HepG2 (cell line): ENCODE results near the gene ECHDC1. TPM values are rescaled to one million over a fixed set of nuclear protein-coding genes. Genes with fewer than 3 reads are reported as not detected.

Experiments
- ADNP ChIP-seq: sonication (generic); formaldehyde crosslinking; IDR thresholded peaks from 2 replicates; pipeline ENCODE4 v1.4.0; 2020; ENCODE audit warnings: missing genetic modification reagents
- CREB1 ChIP-seq, 2 experiments: fragments of 450-650 bp in 1 of 2; IDR thresholded peaks; 2 replicates each; pipeline ENCODE4 v1.6.1; 2016 to 2017; ENCODE audit warnings: control low read depth in 1 of 2, mild to moderate bottlenecking in 1 of 2, missing compliant biosample characterization in 1 of 2, missing genetic modification characterization in 1 of 2
- DZIP1 ChIP-seq: sonication (generic); formaldehyde crosslinking; IDR thresholded peaks from 2 replicates; pipeline ENCODE4 v1.5.0; 2020; ENCODE audit warnings: mild to moderate bottlenecking, missing genetic modification reagents
- KDM1A ChIP-seq: IDR thresholded peaks from 2 replicates; pipeline ENCODE4 v1.6.1; 2016; ENCODE audit warnings: missing compliant biosample characterization
- NR2F1 ChIP-seq, 2 experiments: fragments of 450-650 bp in 1 of 2; formaldehyde crosslinking in 1 of 2; IDR thresholded peaks; 2 replicates each; pipeline versions ENCODE4 v1.5.0 to v1.6.1; 2016 to 2020; ENCODE audit warnings: mild to moderate bottlenecking in 1 of 2, missing compliant biosample characterization in 1 of 2, missing genetic modification reagents in 1 of 2, moderate library complexity in 1 of 2
- PRMT3 ChIP-seq: sonication (generic); formaldehyde crosslinking; IDR thresholded peaks from 2 replicates; pipeline ENCODE4 v1.8.1; 2022; ENCODE audit warnings: low read depth, mild to moderate bottlenecking, moderate library complexity, missing genetic modification reagents, borderline replicate concordance
- SAFB2 ChIP-seq: sonication (generic); formaldehyde crosslinking; IDR thresholded peaks from 2 replicates; pipeline ENCODE4 v1.5.1; 2020; ENCODE audit warnings: missing genetic modification reagents, low read depth, mild to moderate bottlenecking, borderline replicate concordance
- SMAD3 ChIP-seq: sonication (generic); formaldehyde crosslinking; IDR thresholded peaks from 2 replicates; pipeline ENCODE4 v1.4.0; 2020; ENCODE audit warnings: missing genetic modification reagents
- SMARCE1 ChIP-seq: fragments of 450-650 bp; IDR thresholded peaks from 2 replicates; pipeline ENCODE4 v1.6.1; 2017; ENCODE audit warnings: borderline replicate concordance
- WIZ ChIP-seq: sonication (generic); formaldehyde crosslinking; IDR thresholded peaks from 2 replicates; pipeline ENCODE4 v1.5.1; 2020; ENCODE audit warnings: mild to moderate bottlenecking, missing genetic modification reagents
- ZBTB25 ChIP-seq: IDR thresholded peaks from 2 replicates; pipeline ENCODE4 v1.6.1; 2018; ENCODE audit warnings: missing genetic modification reagents
- ZFP82 ChIP-seq: sonication (generic); formaldehyde crosslinking; IDR thresholded peaks from 2 replicates; pipeline ENCODE4 v1.5.1; 2020; ENCODE audit warnings: mild to moderate bottlenecking, missing genetic modification reagents, borderline replicate concordance
- ZNF460 ChIP-seq: sonication (generic); formaldehyde crosslinking; IDR thresholded peaks from 2 replicates; pipeline ENCODE4 v1.5.1; 2020; ENCODE audit warnings: missing genetic modification reagents, mild to moderate bottlenecking, borderline replicate concordance
- ZNF503 ChIP-seq: sonication (generic); formaldehyde crosslinking; IDR thresholded peaks from 2 replicates; pipeline ENCODE4 v1.4.0; 2020; ENCODE audit warnings: missing genetic modification reagents
- ZNF558 ChIP-seq: sonication (generic); formaldehyde crosslinking; IDR thresholded peaks from 2 replicates; pipeline ENCODE4 v1.9.0; 2022; ENCODE audit warnings: mild to moderate bottlenecking, missing genetic modification reagents, borderline replicate concordance
- polyA plus RNA-seq, 8 experiments: library from polyadenylated mRNA; depleted of rRNA in 3 of 8; stranded (reverse) in 7 of 8; unstranded in 1 of 8; fragments of >200 nt; fragmentation: Illumina TruSeq in 4 of 8; extraction: Trizol in 4 of 8; gene quantifications; 2 replicates each; pipeline versions ENCODE4 v1.2.1 to v1.2.3, GENCODE V29; 2011 to 2016; ENCODE audit warnings: low read depth in 4 of 8, missing spikeins in 1 of 8, mixed read lengths in 1 of 8; ENCODE audit not compliant: insufficient read depth in 1 of 8
- total RNA-seq, 5 experiments: library from RNA; depleted of rRNA; stranded (reverse); fragments of >200 nt; fragmentation: Illumina TruSeq; extraction: Trizol; gene quantifications; 2 replicates each; pipeline ENCODE4 v1.2.3, GENCODE V29; 2016; ENCODE audit warnings: low read depth in 1 of 5
- TF ChIP-seq, protein P1 (sequence below): sonication (generic); formaldehyde crosslinking; conservative IDR thresholded peaks from 2 replicates; pipeline ENCODE4 v1.4.0; 2020; ENCODE audit warnings: mild to moderate bottlenecking, missing genetic modification reagents, moderate library complexity
- TF ChIP-seq, protein P2 (sequence below): conservative IDR thresholded peaks from 2 replicates; pipeline ENCODE4 v1.6.1; 2018; ENCODE audit warnings: missing genetic modification reagents
- TF ChIP-seq, protein P3 (sequence below): IDR thresholded peaks from 2 replicates; pipeline ENCODE4 v1.6.1; 2012; ENCODE audit warnings: inconsistent platforms

ECHDC1 gene
- total and polyA plus RNA-seq, 2 of the 13 experiments (the other 11 are each of a cell fraction or from before 2014, with no cell fraction given): 32.8 to 98.1 TPM

- TF ChIP-seq, protein P1, sequence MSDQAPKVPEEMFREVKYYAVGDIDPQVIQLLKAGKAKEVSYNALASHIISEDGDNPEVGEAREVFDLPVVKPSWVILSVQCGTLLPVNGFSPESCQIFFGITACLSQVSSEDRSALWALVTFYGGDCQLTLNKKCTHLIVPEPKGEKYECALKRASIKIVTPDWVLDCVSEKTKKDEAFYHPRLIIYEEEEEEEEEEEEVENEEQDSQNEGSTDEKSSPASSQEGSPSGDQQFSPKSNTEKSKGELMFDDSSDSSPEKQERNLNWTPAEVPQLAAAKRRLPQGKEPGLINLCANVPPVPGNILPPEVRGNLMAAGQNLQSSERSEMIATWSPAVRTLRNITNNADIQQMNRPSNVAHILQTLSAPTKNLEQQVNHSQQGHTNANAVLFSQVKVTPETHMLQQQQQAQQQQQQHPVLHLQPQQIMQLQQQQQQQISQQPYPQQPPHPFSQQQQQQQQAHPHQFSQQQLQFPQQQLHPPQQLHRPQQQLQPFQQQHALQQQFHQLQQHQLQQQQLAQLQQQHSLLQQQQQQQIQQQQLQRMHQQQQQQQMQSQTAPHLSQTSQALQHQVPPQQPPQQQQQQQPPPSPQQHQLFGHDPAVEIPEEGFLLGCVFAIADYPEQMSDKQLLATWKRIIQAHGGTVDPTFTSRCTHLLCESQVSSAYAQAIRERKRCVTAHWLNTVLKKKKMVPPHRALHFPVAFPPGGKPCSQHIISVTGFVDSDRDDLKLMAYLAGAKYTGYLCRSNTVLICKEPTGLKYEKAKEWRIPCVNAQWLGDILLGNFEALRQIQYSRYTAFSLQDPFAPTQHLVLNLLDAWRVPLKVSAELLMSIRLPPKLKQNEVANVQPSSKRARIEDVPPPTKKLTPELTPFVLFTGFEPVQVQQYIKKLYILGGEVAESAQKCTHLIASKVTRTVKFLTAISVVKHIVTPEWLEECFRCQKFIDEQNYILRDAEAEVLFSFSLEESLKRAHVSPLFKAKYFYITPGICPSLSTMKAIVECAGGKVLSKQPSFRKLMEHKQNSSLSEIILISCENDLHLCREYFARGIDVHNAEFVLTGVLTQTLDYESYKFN (CRISPR knock-in tag): no peak
- TF ChIP-seq SMARCE1 (no peak), DZIP1 (no peak; the same call in 1 of the 2 replicates), ADNP (CRISPR knock-in tag) (no peak), CREB1 (IDR thresholded peaks at IDR 0.05) (no peak), CREB1 (CRISPR knock-in tag; IDR thresholded peaks at IDR 0.05) (peak; percentile 56; the same call in 1 of the 2 replicates), ZFP82 (CRISPR knock-in tag) (no peak), ZNF558 (0 out of 2 replicates have a peak, but pooled peaks have one; percentile 11), NR2F1 (CRISPR knock-in tag; IDR thresholded peaks at IDR 0.05) (no peak), SAFB2 (CRISPR knock-in tag) (no peak), PRMT3 (CRISPR knock-in tag) (no peak), ZNF503 (no peak), SMAD3 (CRISPR knock-in tag) (no peak), WIZ (no peak), ZBTB25 (CRISPR knock-in tag) (peak; percentile 18; the same call in 1 of the 2 replicates), KDM1A (no peak), ZNF460 (CRISPR knock-in tag) (no peak)
- TF ChIP-seq, protein P2, sequence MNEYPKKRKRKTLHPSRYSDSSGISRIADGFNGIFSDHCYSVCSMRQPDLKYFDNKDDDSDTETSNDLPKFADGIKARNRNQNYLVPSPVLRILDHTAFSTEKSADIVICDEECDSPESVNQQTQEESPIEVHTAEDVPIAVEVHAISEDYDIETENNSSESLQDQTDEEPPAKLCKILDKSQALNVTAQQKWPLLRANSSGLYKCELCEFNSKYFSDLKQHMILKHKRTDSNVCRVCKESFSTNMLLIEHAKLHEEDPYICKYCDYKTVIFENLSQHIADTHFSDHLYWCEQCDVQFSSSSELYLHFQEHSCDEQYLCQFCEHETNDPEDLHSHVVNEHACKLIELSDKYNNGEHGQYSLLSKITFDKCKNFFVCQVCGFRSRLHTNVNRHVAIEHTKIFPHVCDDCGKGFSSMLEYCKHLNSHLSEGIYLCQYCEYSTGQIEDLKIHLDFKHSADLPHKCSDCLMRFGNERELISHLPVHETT: no peak
- TF ChIP-seq, protein P3, sequence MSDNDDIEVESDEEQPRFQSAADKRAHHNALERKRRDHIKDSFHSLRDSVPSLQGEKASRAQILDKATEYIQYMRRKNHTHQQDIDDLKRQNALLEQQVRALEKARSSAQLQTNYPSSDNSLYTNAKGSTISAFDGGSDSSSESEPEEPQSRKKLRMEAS: peak; percentile 54; the same call in 1 of the 2 replicates
Observed at GRCh38 chr6:127342296-127342945, 988 bp downstream of the ECHDC1 start (continued).
